Neural cell (in vitro differentiated cells): Measurements from ENCODE around the gene SDHC.

Experiments used
- CTCF ChIP-seq: fragments of 450-650 bp; IDR thresholded peaks from 2 replicates; pipeline ENCODE4 v1.5.1; 2014; ENCODE audit warnings: antibody characterized with exemption, mild to moderate bottlenecking, moderate library complexity; ENCODE audit not compliant: poor library complexity, severe bottlenecking
- EZH2 ChIP-seq: fragments of 200-600, 300-800 bp; shearing (Covaris generic), sonication (generic); IDR thresholded peaks from 2 replicates; pipeline ENCODE4 v1.6.1; 2014; ENCODE audit warnings: antibody characterized with exemption, low read length, borderline replicate concordance, mild to moderate bottlenecking; ENCODE audit not compliant: insufficient read depth, poor library complexity, severe bottlenecking
- RAD21 ChIP-seq: fragments of 450-650 bp; conservative IDR thresholded peaks from 2 replicates; pipeline ENCODE4 v1.6.1; 2014; ENCODE audit warnings: antibody characterized with exemption, mild to moderate bottlenecking, moderate library complexity
- REST ChIP-seq: IDR thresholded peaks from 2 replicates; pipeline ENCODE4 v1.6.1; 2012; ENCODE audit warnings: borderline replicate concordance
- SMC3 ChIP-seq: fragments of 450-650 bp; conservative IDR thresholded peaks from 2 replicates; pipeline ENCODE4 v1.6.1; 2014; ENCODE audit warnings: antibody characterized with exemption, mild to moderate bottlenecking, moderate library complexity; ENCODE audit not compliant: poor library complexity

GRCh38 chr1:161381707-161382106 lies 67.5 kb downstream of the SDHC start:
- no peak for TF ChIP-seq CTCF
- TF ChIP-seq REST: no peak
- TF ChIP-seq RAD21: no peak
- no peak for TF ChIP-seq EZH2
- TF ChIP-seq SMC3: no peak
